ENCODE data around the gene EMSY.
"Not testable (repeated sequence)": the region's sequence is repeated elsewhere in the genome, so short reads cannot be mapped to it uniquely, and the experiment has no call there.

Gene EMSY

DNA sequence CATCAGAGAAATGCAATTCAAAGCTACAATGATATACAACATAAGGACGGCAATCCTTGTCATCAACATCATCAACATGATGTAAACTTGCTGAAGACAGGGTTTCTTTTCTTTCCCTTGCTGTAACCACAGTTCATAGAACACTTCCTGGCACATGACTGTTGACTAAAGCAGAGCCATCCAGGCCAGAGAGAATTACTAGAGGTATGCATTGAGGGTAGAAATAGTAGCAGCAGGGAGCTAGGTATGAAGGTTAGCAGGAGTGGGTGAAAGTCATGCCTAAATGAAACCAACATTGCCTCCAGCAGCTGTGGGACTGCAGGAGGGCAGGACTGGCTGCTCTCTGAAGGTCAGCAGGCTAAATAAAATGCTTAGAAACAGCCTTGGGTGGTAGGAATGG, 122.0 kb downstream of the EMSY start:
- DNase-seq (ENCODE audit: low read depth in 1 of 2, low spot score in 1 of 2) = no peak

DNA sequence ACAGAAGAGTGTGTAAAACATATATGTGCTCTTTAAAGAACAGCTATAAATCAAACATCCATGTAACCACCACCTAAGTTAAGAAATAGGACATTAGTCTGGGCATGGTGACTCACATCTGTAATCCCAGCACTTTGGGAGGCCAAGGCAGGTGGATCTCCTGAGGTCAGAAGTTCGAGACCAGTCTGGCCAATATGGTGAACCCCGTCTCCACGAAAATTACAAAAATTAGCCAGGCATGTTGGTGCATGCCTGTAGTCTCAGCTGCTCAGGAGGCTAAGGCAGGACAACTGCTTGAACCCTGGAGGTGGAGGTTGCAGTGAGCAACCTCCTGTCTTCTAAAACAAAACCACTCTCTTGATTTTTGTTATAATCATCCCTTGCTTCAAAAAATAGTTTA, 122.4 kb downstream of the EMSY start:
- no peak for DNase-seq (ENCODE audit: low read depth in 1 of 2, low spot score in 1 of 2)

DNA sequence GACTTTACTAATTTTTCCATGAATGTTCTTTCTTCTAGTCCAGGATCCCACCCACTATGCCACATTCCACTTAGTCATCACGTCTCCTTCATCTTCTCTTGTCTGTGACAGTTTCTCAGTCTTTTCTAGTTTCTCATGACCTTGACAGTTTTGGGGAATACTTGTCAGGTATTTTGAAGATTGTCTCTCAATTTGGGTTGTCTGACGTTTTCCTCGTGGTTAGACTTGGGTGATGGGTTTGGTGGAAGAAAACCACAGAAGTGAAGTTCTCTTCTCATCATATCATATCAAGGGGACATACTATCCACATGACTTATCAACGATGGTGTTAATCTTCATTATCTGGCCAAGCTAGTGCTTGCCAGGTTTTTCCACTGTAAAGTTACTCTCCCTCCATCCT, 123.3 kb downstream of the EMSY start:
- no peak for DNase-seq (ENCODE audit: low read depth in 1 of 2, low spot score in 1 of 2)

DNA sequence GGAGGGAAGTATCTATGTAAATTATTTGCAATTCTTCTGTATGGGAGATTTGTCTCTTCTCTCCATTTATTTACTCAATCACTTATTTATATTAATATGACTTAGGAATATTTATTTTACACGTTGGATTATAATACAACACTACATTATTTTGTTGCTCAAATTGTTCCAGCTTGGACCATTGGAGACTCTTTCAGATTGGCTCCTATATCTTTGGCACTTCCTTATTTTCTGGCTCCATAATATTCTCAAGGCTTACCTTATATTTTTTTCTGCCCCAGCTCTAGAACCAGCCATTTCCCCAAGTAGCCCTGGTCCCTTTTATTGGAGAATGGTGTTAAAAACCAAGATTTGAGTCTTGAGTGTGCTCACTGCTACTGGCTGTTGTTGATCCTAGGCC, 123.8 kb downstream of the EMSY start:
- no peak for DNase-seq (ENCODE audit: low read depth in 1 of 2, low spot score in 1 of 2)

DNA sequence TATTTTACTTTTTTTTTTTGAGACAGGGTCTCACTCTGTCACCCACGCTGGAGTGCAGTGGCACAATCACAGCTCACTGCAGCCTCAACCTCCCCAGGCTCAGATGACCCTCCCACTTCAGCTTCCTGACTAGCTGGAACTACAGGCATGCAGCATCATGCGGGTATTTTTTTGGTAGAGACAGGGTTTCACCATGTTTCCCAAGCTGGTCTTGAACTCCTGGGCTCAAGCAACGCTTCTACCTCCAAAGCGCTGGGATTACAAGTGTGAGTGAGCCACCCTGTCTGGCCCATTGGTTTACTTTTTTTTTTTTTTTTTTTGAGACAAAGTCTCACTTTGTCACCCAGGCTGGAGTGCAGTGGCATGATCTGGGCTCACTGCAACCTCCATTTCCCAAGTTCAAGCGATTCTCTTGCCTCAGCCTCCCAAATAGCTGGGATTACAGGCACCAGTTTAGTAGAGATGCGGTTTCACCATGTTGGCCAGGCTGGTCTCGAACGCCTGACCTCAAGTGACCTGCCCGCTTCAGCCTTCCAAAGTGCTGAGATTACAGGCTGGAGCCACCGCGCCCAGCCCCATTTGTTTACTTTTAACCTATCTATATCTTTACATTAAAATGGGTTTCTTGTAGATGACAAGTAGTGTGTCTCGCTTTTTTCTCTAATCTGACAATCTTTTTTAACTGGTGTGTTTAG, 127.5 kb downstream of the EMSY start:
- DNase-seq (ENCODE audit: low read depth in 1 of 2, low spot score in 1 of 2) = not testable (repeated sequence)

DNA sequence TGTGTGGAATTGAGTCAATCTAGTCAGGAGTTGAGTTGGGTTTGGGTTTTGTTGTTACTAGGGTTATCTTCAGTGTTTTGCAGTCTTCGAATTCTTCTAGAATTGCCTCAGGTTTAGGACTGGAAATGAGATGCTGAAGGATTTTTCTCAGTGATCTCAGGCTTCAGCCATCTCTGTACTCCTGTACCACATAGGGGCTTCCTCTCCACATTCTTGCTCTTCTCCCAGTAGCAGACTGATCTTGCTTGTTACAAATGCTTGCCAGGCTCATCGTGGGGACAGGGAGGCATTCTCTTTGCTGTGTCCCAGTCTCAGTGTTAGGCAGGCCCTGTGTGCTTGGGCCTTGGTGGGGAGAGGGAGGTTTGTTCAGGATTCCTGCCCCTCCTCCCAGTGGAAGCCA, 129.6 kb downstream of the EMSY start:
- no peak for DNase-seq (ENCODE audit: low read depth in 1 of 2, low spot score in 1 of 2)

DNA sequence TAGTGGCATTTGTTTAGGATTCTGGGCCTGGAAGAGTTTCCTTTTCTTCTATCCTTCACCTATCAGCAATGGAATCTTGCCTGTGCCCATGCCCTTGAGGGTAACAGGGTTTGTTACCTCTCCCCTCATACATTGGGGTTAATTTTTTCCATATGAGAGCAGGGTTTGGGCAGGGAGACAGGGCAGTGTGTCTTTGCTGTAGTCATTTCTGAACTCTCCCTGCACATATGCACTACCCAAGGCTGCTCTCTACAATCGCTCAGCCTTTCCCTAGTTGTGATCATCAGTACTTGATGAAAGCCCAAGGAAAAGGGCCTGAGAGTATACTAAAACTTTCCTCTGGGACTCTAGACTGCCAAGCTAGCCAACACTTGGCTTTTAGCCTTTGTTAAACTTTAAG, 130.1 kb downstream of the EMSY start:
- DNase-seq (ENCODE audit: low read depth in 1 of 2, low spot score in 1 of 2) = no peak

DNA sequence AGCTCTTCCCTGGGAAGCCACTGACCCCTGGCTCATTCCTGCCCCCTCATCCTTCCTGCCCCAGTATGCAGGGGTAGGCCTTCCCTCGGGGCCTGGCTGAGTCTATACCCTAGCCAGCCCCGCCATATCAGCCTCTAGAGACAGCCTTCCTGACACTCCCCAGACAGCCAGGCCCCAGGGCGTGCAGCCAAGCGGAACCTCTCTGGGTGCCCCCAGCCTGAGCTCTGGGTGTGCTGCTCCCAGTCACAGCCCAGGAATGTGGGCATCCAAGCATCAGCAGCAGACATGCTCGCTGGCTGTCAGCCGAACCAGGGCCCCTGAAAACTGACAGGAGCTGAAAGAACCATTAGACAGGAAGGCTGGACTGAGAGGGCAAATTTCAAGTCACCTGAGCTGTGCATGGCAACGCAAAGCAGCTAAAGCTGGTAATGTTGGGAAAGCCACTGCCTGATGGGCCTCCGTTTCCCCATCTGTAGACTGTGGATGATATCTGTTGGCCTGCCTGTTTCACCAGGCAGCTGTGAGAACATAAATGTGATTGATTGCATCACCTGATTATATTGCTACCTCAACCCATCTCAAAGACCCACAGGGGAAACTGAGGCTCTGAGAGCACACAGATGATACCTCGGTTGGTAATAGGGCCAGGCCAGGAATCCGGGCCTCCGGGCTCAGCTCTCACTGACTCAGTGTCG, 132.6 kb downstream of the EMSY start:
- no peak for DNase-seq (ENCODE audit: low read depth in 1 of 2, low spot score in 1 of 2)

DNA sequence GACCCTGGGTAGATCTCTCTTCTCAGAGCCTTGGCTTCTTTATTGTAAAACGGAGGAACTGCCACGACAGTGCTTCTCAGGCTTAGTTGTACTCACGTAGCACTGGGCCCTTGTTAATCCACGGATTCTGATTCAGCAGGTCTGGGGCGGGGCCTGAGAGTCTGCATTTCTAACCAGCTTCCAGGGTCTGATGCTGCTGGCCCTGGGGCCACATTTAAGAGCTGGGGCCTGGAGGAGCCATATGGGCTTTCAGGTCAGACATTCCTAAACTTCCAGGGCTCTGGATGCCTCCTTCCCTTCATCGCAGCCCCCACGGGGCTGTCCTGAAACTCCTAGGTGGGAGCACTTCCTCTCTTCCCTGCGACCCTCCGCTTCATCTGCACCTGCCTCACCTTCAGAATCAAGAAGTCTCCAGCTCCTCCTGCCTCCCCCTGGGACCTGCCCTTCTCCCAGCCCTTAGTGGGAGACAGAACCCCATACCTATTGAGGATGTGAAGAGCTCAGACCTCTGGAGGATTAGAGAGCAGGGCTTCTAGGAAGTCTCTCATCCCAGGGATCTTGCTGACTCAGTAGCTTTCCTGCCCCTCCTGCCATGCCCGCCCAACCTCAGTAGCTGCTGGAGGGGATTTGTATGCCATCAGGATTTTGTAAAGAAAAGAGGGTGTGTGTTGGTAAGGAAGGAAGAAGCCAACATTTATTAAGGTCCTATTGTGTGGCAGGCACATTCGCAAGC, 133.3 kb downstream of the EMSY start:
- no peak for DNase-seq (ENCODE audit: low read depth in 1 of 2, low spot score in 1 of 2)

DNA sequence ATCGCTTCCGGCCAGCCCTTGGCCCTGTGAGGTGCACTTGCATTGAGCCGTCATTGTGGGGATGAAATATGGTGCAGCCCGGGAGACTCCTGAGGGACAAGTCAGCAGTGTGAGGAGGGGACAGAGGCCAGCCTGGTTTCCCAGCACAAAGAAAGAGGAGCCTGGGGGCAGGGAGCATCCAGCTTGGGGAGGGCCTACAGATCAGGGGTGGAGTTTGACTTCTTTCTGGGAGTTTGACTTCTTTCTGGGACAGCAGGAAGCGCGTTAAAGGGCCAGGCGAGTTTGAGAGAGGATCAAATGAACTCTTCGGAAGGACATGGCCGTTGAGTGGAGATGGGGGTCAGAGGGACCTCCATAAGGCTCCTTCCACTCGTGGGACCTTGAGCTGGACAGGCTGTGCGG, 133.8 kb downstream of the EMSY start:
- DNase-seq (ENCODE audit: low read depth in 1 of 2, low spot score in 1 of 2) = no peak

DNA sequence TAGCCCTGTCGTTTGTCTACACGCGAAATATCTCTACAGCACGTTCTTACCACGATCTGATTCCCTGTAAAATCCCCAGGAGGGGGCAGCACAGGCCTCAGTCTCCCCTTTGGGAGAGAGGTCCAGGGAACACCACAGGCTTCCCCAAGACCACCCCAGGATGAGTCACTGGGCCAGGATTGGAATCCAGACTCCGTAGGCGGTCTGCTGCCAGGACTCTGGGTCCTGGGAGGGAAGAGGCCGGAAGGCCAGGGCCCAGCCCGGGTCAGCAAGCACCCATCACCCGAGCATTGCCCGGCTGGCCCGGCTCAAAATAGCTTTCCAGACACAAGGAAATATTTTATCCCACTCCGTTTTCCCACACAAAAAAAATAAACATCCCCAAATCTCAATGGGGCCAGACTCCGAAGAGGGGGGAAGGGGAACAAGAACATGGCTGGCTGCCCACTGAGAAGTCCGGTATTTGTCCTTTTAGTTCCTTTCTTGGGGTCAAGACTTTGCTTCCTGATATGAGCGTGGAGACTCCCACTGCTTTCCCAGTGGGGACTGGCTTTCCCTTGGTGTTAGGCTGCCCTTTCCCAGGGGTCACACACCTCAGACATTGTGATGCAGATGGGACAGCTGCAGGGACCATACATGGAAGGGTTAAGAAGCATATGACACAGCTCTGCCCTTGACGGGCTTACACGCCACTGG, 134.4 kb downstream of the EMSY start:
- no peak for DNase-seq (ENCODE audit: low read depth in 1 of 2, low spot score in 1 of 2)

DNA sequence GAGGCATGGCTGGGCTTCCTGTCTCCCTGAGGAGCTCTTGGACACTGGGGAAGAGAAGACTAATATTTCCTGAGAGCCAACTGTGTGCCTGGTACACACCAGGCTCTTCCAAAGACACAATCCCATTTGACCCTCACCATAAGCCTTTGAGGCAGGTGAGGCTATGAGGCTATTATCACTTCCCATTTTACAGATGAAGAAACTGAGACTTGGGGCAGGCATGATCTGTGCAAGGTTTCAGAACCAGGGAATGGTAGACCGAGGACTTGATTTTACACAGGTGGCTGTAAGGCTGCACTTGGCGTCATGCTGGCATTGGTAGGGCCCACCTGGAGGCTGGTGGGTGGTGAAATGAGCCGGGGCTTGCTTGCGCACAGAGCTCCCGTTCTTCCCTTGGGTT, 134.9 kb downstream of the EMSY start:
- no peak for DNase-seq (ENCODE audit: low read depth in 1 of 2, low spot score in 1 of 2)

DNA sequence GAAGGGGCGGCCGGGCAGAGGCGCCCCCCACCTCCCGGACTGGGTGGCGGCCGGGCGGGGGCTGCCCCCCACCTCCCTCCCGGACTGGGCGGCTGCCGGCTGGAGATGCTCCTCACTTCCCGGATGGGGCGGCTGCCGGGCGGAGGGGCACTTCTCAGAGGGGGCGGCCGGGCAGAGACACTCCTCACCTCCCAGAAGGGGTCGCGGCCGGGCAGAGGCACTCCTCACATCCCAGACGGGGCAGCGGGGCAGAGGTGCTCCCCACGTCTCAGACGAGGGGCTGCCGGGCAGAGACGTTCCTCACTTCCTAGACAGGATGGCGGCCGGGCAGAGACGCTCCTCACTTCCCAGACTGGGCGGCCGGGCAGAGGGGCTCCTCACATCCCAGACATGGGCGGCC, 137.7 kb downstream of the EMSY start:
- DNase-seq (ENCODE audit: low read depth in 1 of 2, low spot score in 1 of 2) = not testable (repeated sequence)

DNA sequence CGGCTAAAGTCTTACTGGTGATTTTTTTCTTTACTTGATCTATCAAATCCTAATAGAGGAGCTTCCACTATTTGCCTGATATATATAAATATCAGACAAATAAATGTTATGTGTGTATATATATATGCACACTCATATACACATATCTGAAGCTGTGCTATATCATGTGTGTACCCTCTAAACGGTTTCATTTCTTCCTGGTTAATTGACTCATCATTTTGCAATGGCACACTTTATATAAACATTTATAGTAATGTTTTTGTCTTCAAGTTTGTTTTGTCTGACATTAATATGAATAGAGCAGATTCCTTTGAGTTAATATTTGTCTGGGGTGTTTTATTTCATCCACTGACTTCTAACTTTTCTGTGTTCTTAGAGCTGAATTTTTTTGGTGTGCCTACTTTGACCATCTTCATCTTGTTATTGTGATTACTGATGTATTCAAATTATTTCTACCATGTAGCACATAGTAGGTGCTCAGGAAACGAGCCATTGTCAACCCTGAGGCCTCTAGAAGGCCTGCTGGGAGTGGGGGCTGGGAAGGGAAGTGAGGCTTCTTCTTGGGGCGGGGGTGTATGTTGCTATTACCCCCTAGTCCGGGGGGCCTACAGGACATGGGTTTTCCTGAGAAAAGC, 143.1 kb downstream of the EMSY start:
- DNase-seq (ENCODE audit: low read depth in 1 of 2, low spot score in 1 of 2) = no peak

DNA sequence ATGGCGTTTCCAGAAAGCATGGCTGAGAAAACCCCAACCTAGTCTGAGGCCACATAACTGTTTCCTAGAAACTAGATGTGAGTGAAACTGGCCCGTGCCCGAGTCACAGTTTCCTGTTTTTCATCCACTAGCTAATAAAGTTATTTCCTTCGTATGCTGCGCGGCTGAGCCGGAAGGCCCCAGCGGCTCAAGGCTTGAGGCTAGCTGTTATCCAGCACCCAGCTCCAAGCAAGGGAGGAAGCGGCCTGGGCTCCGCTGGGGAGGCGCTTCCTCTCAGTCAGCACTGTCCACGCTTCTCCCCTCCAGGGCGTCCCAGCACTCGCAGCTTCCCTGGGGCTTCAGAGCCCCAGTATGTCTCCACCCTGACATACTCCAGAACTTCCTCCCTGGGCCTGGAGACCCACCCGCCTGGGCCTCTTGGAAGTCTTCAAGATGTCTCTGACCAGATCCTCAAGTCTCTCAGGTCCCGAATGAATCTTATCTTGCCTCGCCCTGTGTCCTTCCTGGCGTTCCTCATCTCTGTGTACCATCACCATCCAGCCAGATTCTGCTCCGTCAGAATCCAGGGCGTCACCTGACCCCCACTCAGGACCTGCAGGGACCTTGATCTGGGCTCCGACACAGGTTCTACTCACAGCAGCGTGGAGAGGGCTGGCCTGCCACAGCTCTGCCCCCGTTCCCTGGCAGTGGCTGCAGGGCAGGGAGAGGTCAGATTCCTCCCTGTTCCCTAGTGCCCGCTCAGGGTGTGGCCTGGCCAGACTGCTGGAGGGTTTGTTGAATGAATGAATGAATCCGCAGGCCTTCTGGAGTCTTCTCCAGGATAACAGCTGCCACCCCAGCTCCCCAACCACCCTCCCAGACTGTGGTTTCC, 143.9 kb downstream of the EMSY start:
- peak in 1 of 2 donors; percentile 18 for DNase-seq (ENCODE audit: low read depth in 1 of 2, low spot score in 1 of 2)

DNA sequence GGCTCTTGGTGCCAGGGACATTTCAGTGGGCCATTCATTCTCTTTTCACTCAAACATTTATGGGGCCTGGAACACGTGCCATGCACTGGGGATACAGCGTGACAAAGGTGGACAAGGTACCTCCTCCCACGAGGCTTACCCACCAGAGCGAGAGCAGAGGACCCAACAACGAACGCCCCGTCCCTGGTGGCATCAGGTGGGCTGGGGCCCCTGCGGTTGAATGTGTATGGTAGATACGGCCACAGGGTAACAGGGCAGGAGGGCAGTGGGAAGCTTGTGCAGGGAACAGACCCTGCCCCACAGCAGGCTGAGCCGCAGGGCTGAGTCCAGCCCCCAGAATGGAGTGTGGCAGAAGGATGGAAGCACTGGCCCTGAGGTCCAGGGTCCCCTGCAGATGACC, 144.7 kb downstream of the EMSY start:
- DNase-seq (ENCODE audit: low read depth in 1 of 2, low spot score in 1 of 2) = no peak

DNA sequence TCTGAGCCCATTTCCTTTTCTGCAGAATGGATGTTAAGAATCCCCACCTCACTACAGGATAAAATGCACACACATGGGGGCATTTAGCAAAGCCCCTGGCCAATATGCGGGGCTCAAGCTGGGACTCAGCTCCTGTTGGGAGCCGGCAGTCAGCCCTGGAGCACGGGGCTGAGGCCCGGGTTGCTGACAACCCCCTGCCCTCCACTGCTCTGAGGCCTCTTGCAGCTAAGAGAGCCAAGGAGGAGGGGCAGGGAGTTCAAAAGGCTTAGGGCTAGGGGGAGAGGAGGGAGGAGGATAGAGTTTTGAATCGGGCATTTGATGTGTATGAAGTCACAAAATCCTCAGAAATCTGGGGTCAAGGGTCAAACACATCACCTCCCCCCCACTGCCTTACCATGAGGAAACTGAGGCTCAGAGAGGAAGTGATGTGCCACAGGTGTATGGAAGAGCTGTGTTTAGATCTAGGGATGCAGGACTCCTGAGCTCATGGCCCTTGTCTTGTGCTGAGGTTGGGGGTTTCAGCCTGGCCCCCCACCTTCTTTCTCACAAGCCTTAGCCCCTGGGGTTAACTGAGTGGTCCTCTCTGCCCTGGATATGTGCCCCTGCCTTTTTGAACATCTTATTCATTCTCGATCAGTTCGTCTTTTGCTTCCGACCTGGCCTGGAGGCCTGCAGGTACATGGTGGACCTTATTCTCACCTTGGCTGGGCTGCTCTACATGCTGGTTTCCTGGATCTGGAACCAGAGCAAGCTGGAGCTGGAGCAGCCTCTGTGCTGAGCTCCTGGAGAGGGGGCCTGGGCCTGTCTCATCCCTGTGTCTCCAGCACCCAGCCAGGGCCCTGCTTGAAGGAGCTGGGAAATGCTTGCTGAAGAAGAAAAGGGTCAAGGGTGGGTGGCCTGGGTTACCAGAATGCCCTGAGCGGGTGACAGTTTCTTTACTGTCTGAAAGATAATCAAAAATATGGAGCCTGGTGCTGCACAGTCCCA, 145.4 kb downstream of the EMSY start:
- no peak for DNase-seq (ENCODE audit: low read depth in 1 of 2, low spot score in 1 of 2)

DNA sequence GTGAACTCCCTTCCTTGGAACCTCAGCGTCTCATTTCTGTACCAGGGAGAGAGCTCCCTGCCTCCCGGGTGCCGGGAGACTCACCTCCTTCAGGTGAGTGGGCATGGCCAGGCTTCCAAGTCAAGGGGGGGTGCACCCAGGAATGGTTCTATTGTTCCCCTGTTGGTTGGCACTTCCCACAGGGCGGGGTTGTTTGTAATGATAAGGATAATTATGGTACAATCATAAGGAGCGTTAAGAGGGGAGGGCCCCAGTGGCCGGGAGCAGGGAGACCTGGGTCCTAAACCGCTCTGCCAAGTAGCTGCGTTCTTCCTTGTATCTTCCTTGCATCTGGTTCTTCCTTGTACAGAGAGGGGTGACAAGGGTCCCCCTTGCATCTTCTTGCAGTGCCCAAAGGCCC, 146.6 kb downstream of the EMSY start:
- no peak for DNase-seq (ENCODE audit: low read depth in 1 of 2, low spot score in 1 of 2)
